GM12878 (cell line): ENCODE results near the gene SERPINE2. TPM values are rescaled to one million over a fixed set of nuclear protein-coding genes. Genes with fewer than 3 reads are reported as not detected.

Source experiments
- ATAC-seq: fragments of 200-7000 bp; cut with Tn5 transposase; 3 replicates; pipeline ENCODE4 v1.9.1; 2020; ENCODE audit warnings: mild to moderate bottlenecking, moderate library complexity
- BruUV-seq: library from RNA; stranded (reverse); fragments of 400-500 nt; replicated peaks from 2 replicates; lab custom pipeline; 2021; lab: Mats Ljungman, UMichigan
- CTCF ChIA-PET: fragments of 300-600 bp; sonication (Branson Sonifier 250); formaldehyde crosslinking; extraction: SDS; loops from one replicate; lab custom pipeline; 2021; ENCODE audit warnings: inconsistent platforms; lab: Yijun Ruan, JAX
- POLR2A ChIA-PET: fragments of 350-600 bp; formaldehyde crosslinking; extraction: SDS; loops from one replicate; lab custom pipeline; 2021; ENCODE audit warnings: inconsistent platforms; lab: Charles Lee
- RAD21 ChIA-PET: fragments of 300-600 bp; sonication (Branson Sonifier 250); formaldehyde crosslinking; loops from one replicate; lab custom pipeline; 2023; ENCODE audit warnings: antibody characterized with exemption; ENCODE audit not compliant: unreplicated experiment; lab: Charles Lee
- SMC1A ChIA-PET: fragments of 300-600 bp; sonication (Branson Sonifier 250); formaldehyde crosslinking; loops from one replicate; lab custom pipeline; 2023; ENCODE audit not compliant: unreplicated experiment, uncharacterized antibody; lab: Charles Lee
- DNase-seq: peaks from one replicate; pipeline ENCODE4 v3.0.0-alpha.2; 2011; ENCODE audit warnings: low read depth, low spot score
- FAIRE-seq: peaks from 3 replicates; lab custom pipeline; 2011; peaks lifted over from hg19 to GRCh38; lab: Jason Lieb, UNC
- H2AFZ ChIP-seq: 2 replicates; pipeline ENCODE4 v1.6.0; 2011; ENCODE audit warnings: low read depth, low read length, control low read depth; ENCODE audit not compliant: control insufficient read depth
- H3K27ac ChIP-seq: 2 replicates; pipeline ENCODE4 v1.5.1; 2011; ENCODE audit warnings: control low read depth; ENCODE audit not compliant: control insufficient read depth, insufficient read depth
- H3K27me3 ChIP-seq, 2 experiments: replicated peaks in 1 of 2; 2 replicates each; pipeline versions ENCODE4 v1.6.0 to v1.6.1; 2011; ENCODE audit warnings: low read length in 1 of 2; ENCODE audit not compliant: control insufficient read depth in 2 of 2, insufficient read depth in 2 of 2
- H3K36me3 ChIP-seq, 2 experiments: 2 replicates each; pipeline ENCODE4 v1.5.1; 2011; ENCODE audit warnings: low read length in 1 of 2; ENCODE audit not compliant: control insufficient read depth in 2 of 2, insufficient read depth in 2 of 2
- H3K4me1 ChIP-seq: 2 replicates; pipeline ENCODE4 v1.6.1; 2011; ENCODE audit warnings: mild to moderate bottlenecking, low read length, moderate library complexity, mixed read lengths; ENCODE audit not compliant: control insufficient read depth, insufficient read depth
- H3K4me2 ChIP-seq: 2 replicates; pipeline ENCODE4 v1.6.0; 2011; ENCODE audit warnings: control low read depth; ENCODE audit not compliant: control insufficient read depth, insufficient read depth
- H3K4me3 ChIP-seq: fragments of 200-600 bp; sonication (generic); 2 replicates; pipeline ENCODE4 v1.5.1; 2016
- H3K79me2 ChIP-seq: 2 replicates; pipeline ENCODE4 v1.6.0; 2011; ENCODE audit warnings: low read length; ENCODE audit not compliant: control insufficient read depth, insufficient read depth
- H3K9ac ChIP-seq: 2 replicates; pipeline ENCODE4 v1.8.0; 2011; ENCODE audit warnings: low read length, control low read depth, mixed read lengths; ENCODE audit not compliant: control insufficient read depth, insufficient read depth
- H3K9me3 ChIP-seq: replicated peaks from 3 replicates; pipeline ENCODE4 v1.5.1; 2011; ENCODE audit warnings: mild to moderate bottlenecking, low read length; ENCODE audit not compliant: control insufficient read depth, insufficient read depth
- H4K20me1 ChIP-seq: 2 replicates; pipeline ENCODE4 v1.6.0; 2011; ENCODE audit not compliant: control insufficient read depth, insufficient read depth
- ZBTB40 ChIP-seq: fragments of 450-650 bp; IDR thresholded peaks from 2 replicates; pipeline ENCODE4 v1.6.1; 2016; ENCODE audit warnings: mild to moderate bottlenecking, moderate library complexity, borderline replicate concordance
- ZNF384 ChIP-seq: IDR thresholded peaks from 2 replicates; pipeline ENCODE4 v1.6.1; 2012; ENCODE audit warnings: low read depth, mild to moderate bottlenecking, low read length, improper control_type of control experiment, borderline replicate concordance
- WGBS: methylation state at CpG from one replicate; pipeline ENCODE4 v1.1.6; 2016; ENCODE audit warnings: low lambda C conversion rate; ENCODE audit not compliant: insufficient replicate concordance, insufficient coverage; ENCODE audit errors: missing lambda C conversion rate; 5-methylcytosine and 5-hydroxymethylcytosine counted together
- in situ Hi-C: fragments of 300-500 bp; cut with MboI; formaldehyde crosslinking; loops from 9 replicates; pipeline ENCODE4 v1.14.3; 2018; ENCODE audit warnings: mixed read lengths
- intact Hi-C: fragments of 100-400 bp; cut with micrococcal nuclease; formaldehyde crosslinking; loops from one replicate; pipeline ENCODE4 v1.14.2; 2022; ENCODE audit not compliant: unreplicated experiment
- polyA plus RNA-seq, 11 experiments: library from polyadenylated mRNA; depleted of rRNA in 4 of 11; unstranded in 6 of 11; stranded (reverse) in 5 of 11; fragments of >200 nt; fragmentation: Nextera tagmentation in 4 of 11; fragmentation: Illumina TruSeq in 1 of 11; extraction: Ambion mirVana in 4 of 11; extraction: Trizol in 1 of 11; gene quantifications; 1 replicate in 1 of 11; 2 replicates in 10 of 11; pipeline versions ENCODE4 v1.2.1 to v1.2.3, GENCODE V29; 2011 to 2016; ENCODE audit warnings: inconsistent platforms in 2 of 11, missing spikeins in 2 of 11, low read depth in 1 of 11
- total RNA-seq, 4 experiments: library from RNA; depleted of rRNA in 3 of 4; stranded (reverse); fragments of >200 nt in 3 of 4; fragmentation: Illumina TruSeq in 1 of 4; extraction: Trizol in 1 of 4; gene quantifications; 2 replicates each; pipeline versions ENCODE4 v1.2.1 to v1.2.3, GENCODE V29; 2013 to 2021

The SERPINE2 gene
- total and polyA plus RNA-seq, 10 of the 15 experiments (the other 5 are each of a cell fraction or from before 2014, with no cell fraction given) = 0.18 to 1.7 (median 0.39) TPM

- no peaks in the 10 kb centered on the region for H3K36me3 ChIP-seq
- H3K9me3 ChIP-seq = no peaks in the 10 kb centered on the region
- TF ChIP-seq ZNF384 (no peak), ZBTB40 (peak; percentile 79)
- ChIA-PET CTCF (interaction anchor here (0.5 to 3.6 kb wide), 5 partner anchors 9 to 376 kb away, joined by 3 to 30 read pairs (median 5); no protein-coding TSS in a partner anchor), RAD21 (interaction anchor here (2.9 kb wide), 1 partner anchor 10 kb away, joined by 9 read pairs; no protein-coding TSS in a partner anchor), POLR2A (no interaction called here), SMC1A (interaction anchor here (1.0 to 1.9 kb wide), 4 partner anchors 10 to 304 kb away, joined by 3 to 15 read pairs (median 4); no protein-coding TSS in a partner anchor)
- no peaks in the 10 kb centered on the region for H3K79me2 ChIP-seq
- no peak overlapping the region for H3K4me3 ChIP-seq
- no peaks in the 10 kb centered on the region for H4K20me1 ChIP-seq
- H3K4me1 ChIP-seq = no peaks in the 10 kb centered on the region
- H3K4me2 ChIP-seq = no peak overlapping the region
- H3K27me3 ChIP-seq = no peaks in the 10 kb centered on the region; a peak in 2 of 4 replicates
- H2AFZ ChIP-seq = no peak overlapping the region
- ATAC-seq = no peak
- in situ Hi-C loops (loop anchor here (25.0 kb wide), 1 partner anchor 657 kb away; no protein-coding TSS in a partner anchor), intact Hi-C loops (loop anchor here (10.0 kb wide), 2 partner anchors 665 to 795 kb away; no protein-coding TSS in a partner anchor)
- FAIRE-seq = no peak
- H3K27ac ChIP-seq = no peak overlapping the region
- BruUV-seq = no TSS peak
- no peak overlapping the region for H3K9ac ChIP-seq
- no peak for DNase-seq
- WGBS = 50% methylated on average over 2 of the region's 2 CpGs
Measured at GRCh38 chr2:223979730-223980396, 59.2 kb downstream of the SERPINE2 start.
